Smooth muscle cell (in vitro differentiated cells): ENCODE results near the gene MAK. TPM values are rescaled to one million over a fixed set of nuclear protein-coding genes. Genes with fewer than 3 reads are reported as not detected.
"Not testable (repeated sequence)": the region's sequence is repeated elsewhere in the genome, so short reads cannot be mapped to it uniquely, and the experiment has no call there.

ENCODE experiments used
- DNase-seq: peaks from one replicate; lab custom pipeline; 2025; ENCODE audit not compliant: unreplicated experiment; lab: John Stamatoyannopoulos, UW
- H2AFZ ChIP-seq: fragments of 200-600 bp; sonication (generic); 2 replicates; pipeline ENCODE4 v1.6.0; 2016; ENCODE audit warnings: antibody characterized with exemption, low read depth, mild to moderate bottlenecking
- H3F3A ChIP-seq: fragments of 200-600 bp; sonication (generic); 2 replicates; pipeline ENCODE4 v1.6.0; 2017; ENCODE audit warnings: antibody characterized with exemption, low read depth
- H3K27ac ChIP-seq: fragments of 200-600 bp; sonication (generic); 2 replicates; pipeline ENCODE4 v1.5.1; 2016; ENCODE audit warnings: low read depth, mild to moderate bottlenecking
- H3K27me3 ChIP-seq: fragments of 200-600 bp; sonication (generic); 2 replicates; pipeline ENCODE4 v1.6.1; 2016; ENCODE audit warnings: low read depth, mild to moderate bottlenecking
- H3K36me3 ChIP-seq: fragments of 200-600 bp; sonication (generic); 2 replicates; pipeline ENCODE4 v1.5.1; 2016; ENCODE audit warnings: low read depth
- H3K4me1 ChIP-seq: fragments of 200-600 bp; sonication (generic); 2 replicates; pipeline ENCODE4 v1.5.1; 2016; ENCODE audit warnings: low read depth
- H3K4me2 ChIP-seq: fragments of 200-600 bp; sonication (generic); 2 replicates; pipeline ENCODE4 v1.6.0; 2016; ENCODE audit warnings: mild to moderate bottlenecking
- H3K4me3 ChIP-seq: fragments of 200-600 bp; sonication (generic); 2 replicates; pipeline ENCODE4 v1.5.1; 2016; ENCODE audit warnings: mild to moderate bottlenecking
- H3K79me2 ChIP-seq: fragments of 200-600 bp; sonication (generic); 2 replicates; pipeline ENCODE4 v1.6.0; 2016; ENCODE audit warnings: low read depth, mild to moderate bottlenecking
- H3K9ac ChIP-seq: fragments of 200-600 bp; sonication (generic); 2 replicates; pipeline ENCODE4 v1.6.0; 2016; ENCODE audit warnings: low read depth
- H3K9me3 ChIP-seq: fragments of 200-600 bp; sonication (generic); replicated peaks from 2 replicates; pipeline ENCODE4 v1.5.1; 2016; ENCODE audit warnings: low read depth
- H4K20me1 ChIP-seq: fragments of 200-600 bp; sonication (generic); 2 replicates; pipeline ENCODE4 v1.6.0; 2016; ENCODE audit warnings: low read depth
- WGBS: methylation state at CpG from one replicate; pipeline ENCODE4 v1.1.7; 2016; ENCODE audit warnings: low lambda C conversion rate; 5-methylcytosine and 5-hydroxymethylcytosine counted together
- polyA plus RNA-seq: library from polyadenylated mRNA; unstranded; fragments of >200 nt; fragmentation: Nextera tagmentation; extraction: Ambion mirVana; gene quantifications from 2 replicates; pipeline ENCODE4 v1.2.1, GENCODE V29; 2016
- total RNA-seq: library from RNA; depleted of rRNA; stranded (reverse); fragments of >200 nt; gene quantifications from 2 replicates; pipeline ENCODE4 v1.2.3, GENCODE V29; 2014
- TF ChIP-seq, protein P1 (sequence below): fragments of 200-600 bp; sonication (generic); IDR thresholded peaks from 2 replicates; pipeline ENCODE4 v1.5.1; 2017; ENCODE audit warnings: borderline replicate concordance, mild to moderate bottlenecking, antibody characterized with exemption; ENCODE audit not compliant: insufficient read depth, poor library complexity, severe bottlenecking

MAK gene
- total and polyA plus RNA-seq, 2 experiments from 2014 or later: 0.07 TPM; not detected in 1

GRCh38 chr6:10722570-10722819, 115.8 kb downstream of the MAK start:
- 9% methylated on average over 6 of the region's 6 CpGs for WGBS
- H3K9ac ChIP-seq: peak overlapping the region; percentile 28
- TF ChIP-seq, protein P1, sequence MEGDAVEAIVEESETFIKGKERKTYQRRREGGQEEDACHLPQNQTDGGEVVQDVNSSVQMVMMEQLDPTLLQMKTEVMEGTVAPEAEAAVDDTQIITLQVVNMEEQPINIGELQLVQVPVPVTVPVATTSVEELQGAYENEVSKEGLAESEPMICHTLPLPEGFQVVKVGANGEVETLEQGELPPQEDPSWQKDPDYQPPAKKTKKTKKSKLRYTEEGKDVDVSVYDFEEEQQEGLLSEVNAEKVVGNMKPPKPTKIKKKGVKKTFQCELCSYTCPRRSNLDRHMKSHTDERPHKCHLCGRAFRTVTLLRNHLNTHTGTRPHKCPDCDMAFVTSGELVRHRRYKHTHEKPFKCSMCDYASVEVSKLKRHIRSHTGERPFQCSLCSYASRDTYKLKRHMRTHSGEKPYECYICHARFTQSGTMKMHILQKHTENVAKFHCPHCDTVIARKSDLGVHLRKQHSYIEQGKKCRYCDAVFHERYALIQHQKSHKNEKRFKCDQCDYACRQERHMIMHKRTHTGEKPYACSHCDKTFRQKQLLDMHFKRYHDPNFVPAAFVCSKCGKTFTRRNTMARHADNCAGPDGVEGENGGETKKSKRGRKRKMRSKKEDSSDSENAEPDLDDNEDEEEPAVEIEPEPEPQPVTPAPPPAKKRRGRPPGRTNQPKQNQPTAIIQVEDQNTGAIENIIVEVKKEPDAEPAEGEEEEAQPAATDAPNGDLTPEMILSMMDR: no peak
- peaks cover 8% of the 10 kb centered on the region for H3K36me3 ChIP-seq
- peak overlapping the region; percentile 77 for H3K27ac ChIP-seq
- H3K4me3 ChIP-seq: peak overlapping the region; percentile 79
- H3K4me2 ChIP-seq: peak overlapping the region; percentile 90
- no peaks in the 10 kb centered on the region for H3K9me3 ChIP-seq
- H4K20me1 ChIP-seq: no peaks in the 10 kb centered on the region
- no peak for DNase-seq
- H3K4me1 ChIP-seq: peaks cover 28% of the 10 kb centered on the region
- peak overlapping the region; percentile 82 for H2AFZ ChIP-seq
- H3K27me3 ChIP-seq: no peaks in the 10 kb centered on the region
- peaks cover 13% of the 10 kb centered on the region for H3F3A ChIP-seq
- H3K79me2 ChIP-seq: peaks cover 12% of the 10 kb centered on the region

DNA sequence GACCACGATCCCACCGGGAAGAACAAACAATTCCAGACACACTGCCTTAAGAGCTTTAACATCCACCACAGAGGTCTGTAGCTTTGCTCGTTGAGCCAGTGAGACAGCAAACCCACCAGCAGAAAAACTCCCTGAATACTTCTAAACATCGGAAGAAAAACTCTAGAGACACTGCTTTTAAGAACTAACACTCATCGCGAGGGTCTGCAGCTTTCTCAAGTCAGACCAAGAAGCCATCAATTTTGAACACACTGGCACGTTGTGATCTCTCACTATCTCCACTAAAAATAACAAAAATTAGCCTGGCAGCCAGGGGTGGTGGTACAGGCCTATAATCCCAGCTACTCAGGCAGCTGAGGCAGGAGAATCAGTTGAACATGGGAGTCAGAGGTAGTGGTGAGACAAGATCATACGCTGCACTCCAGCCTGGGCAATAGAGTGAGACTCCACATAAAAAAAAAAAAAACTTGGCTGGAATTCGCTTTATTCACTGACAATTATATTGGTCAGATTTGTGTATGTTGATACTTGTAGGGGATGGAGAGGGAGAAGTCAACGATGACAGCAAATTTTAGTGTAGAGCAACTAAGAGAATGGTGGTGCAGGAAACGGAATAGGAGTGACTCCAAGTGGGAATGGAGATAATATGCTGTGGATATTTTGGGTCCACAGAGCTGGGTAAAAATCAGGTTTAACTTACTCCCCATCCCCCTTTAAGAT, 116.3 kb downstream of the MAK start:
- peaks cover 8% of the 10 kb centered on the region for H3K36me3 ChIP-seq
- H3K9me3 ChIP-seq: no peaks in the 10 kb centered on the region
- DNase-seq: no peak
- peak overlapping the region; percentile 82 for H2AFZ ChIP-seq
- H3K4me2 ChIP-seq: peak overlapping the region; percentile 90
- H3K79me2 ChIP-seq: peaks cover 12% of the 10 kb centered on the region
- peaks cover 28% of the 10 kb centered on the region for H3K4me1 ChIP-seq
- TF ChIP-seq, protein P1: no peak
- H3K4me3 ChIP-seq: peak overlapping the region; percentile 79
- H3K9ac ChIP-seq: peak overlapping the region; percentile 37
- no peaks in the 10 kb centered on the region for H3K27me3 ChIP-seq
- H4K20me1 ChIP-seq: no peaks in the 10 kb centered on the region
- 61% methylated on average over 11 of the region's 11 CpGs for WGBS
- peaks cover 13% of the 10 kb centered on the region for H3F3A ChIP-seq
- H3K27ac ChIP-seq: peak overlapping the region; percentile 77

DNA sequence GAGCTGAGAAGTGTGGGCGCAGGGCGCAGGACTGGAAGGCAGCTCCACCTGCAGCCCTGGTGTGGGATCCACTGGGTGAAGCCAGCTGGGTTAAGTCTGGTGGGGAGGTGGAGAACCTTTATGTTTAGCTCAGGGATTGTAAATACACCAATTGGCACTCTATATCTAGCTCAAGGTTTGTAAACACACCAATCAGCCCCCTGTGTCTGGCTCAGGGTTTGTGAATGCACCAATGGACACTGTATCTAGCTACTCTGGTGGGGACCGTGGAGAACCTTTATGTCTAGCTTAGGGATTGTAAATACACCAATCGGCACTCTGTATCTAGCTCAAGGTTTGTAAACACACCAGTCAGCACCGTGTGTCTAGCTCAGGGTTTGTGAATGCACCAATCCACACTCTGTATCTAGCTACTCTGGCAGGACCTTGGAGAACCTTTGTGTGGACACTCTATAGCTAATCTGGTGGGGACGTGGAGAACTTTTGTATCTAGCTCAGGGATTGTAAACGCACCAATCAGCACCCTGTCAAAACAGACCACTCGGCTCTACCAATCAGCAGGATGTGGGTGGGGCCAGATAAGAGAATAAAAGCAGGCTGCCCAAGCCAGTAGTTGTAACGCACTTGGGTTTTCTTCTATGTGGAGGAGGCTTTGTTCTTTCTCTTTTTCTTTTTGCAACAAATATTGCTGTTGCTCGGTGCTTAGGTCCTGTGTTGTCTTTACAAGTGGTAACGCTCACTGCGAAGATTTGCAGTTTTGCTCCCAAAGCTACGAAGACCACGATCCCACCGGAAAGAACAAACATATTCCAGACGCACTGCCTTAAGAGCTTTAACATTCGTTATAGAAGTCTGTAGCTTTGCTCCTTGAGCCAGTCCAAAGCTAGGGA, 117.1 kb downstream of the MAK start:
- H3K27me3 ChIP-seq, H3K9me3 ChIP-seq, DNase-seq, H4K20me1 ChIP-seq, H3K4me3 ChIP-seq, H3K36me3 ChIP-seq: not testable (repeated sequence)
- Histone ChIP-seq H3K79me2 (peaks cover 12% of the 10 kb centered on the region), H3K4me1 (peaks cover 28% of the 10 kb centered on the region), H3K27ac (peak overlapping the region; percentile 77), H3F3A (peaks cover 13% of the 10 kb centered on the region), H3K9ac (peak overlapping the region; percentile 37), H2AFZ (peak overlapping the region; percentile 82), H3K4me2 (peak overlapping the region; percentile 90)
- 59% methylated on average over 17 of the region's 17 CpGs for WGBS

GRCh38 chr6:10720265-10720959, 117.9 kb downstream of the MAK start:
- H4K20me1 ChIP-seq: no peaks in the 10 kb centered on the region
- H2AFZ ChIP-seq: no peak overlapping the region
- H3K4me3 ChIP-seq: no peak overlapping the region
- no peaks in the 10 kb centered on the region for H3K9me3 ChIP-seq
- H3K9ac ChIP-seq: no peak overlapping the region
- H3F3A ChIP-seq: peaks cover 13% of the 10 kb centered on the region
- peaks cover 28% of the 10 kb centered on the region for H3K4me1 ChIP-seq
- H3K36me3 ChIP-seq: no peaks in the 10 kb centered on the region
- no peak overlapping the region for H3K4me2 ChIP-seq
- DNase-seq: no peak
- H3K27me3 ChIP-seq: no peaks in the 10 kb centered on the region
- 99% methylated on average over 49 of the region's 49 CpGs for WGBS
- H3K27ac ChIP-seq: no peak overlapping the region
- TF ChIP-seq, protein P1: no peak
- H3K79me2 ChIP-seq: peaks cover 12% of the 10 kb centered on the region
